Endometrial microvascular endothelial cells (primary cell): ENCODE measurements around the gene PAPOLA. TPM values are rescaled to one million over a fixed set of nuclear protein-coding genes. Genes with fewer than 3 reads are reported as not detected.
"Not testable (repeated sequence)": the region's sequence is repeated elsewhere in the genome, so short reads cannot be mapped to it uniquely, and the experiment has no call there.

Experiments
- in situ Hi-C: cut with HindIII; loops from 2 replicates; pipeline ENCODE4 v1.10.0; 2017; ENCODE audit warnings: low sequenced_read_pairs, low pct_unique_long_range_greater_than_20kb; ENCODE audit errors: inconsistent ontology term
- total RNA-seq: library from RNA; depleted of rRNA; stranded (reverse); fragments of >200 nt; gene quantifications from one replicate; pipeline ENCODE4 v1.2.3, GENCODE V29; 2015; ENCODE audit errors: inconsistent ontology term

PAPOLA gene
- 92.6 TPM for total RNA-seq

DNA sequence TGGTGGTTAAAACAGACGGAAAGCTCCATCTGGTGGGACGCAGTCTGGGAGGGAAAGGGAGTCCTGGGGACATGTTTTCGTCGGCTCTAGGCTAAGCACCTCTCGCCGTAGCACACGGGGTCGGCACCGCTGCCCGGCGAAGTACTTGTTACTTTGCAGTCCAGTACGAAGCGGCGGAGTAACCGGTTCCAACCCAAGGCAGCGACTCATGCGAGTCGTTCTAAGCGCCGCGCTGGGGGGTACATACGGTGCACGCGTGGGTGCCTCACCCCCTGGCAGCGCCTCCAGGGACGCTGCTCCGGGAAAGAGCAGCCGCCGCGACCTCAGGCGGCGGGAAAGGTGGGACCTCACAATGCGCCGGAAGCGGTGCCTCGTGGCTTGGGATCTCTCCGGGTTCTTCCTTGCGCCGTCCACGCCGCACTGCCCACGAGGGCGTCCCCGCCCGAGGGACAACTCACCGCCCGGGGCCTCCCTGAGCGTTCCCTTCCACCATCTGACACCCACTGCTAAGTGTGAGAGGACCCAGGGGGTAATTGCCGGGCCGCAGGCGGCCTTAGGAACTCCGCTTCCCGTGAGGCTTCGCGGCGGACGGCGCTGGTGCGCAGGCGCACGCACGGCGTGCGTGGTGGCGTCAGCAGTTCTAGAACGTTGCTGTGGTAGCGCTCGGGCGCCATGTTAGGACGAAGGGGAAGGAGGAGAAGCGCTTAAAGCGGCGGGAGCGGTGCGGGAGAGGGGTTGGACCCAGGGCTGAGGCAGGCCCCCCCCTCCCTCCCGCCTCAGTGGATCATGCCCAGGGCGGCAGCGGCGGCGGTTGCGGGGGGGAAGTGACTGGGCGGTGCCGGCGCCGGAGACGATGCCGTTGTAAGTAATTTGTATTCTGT lies at the start of gene PAPOLA:
Gene PAPOLA (plus strand): TSS at position 643 of the 881 bp plus-strand sequence. CDS start 211 bp downstream, at position 854.
- in situ Hi-C loops: no loop called here

DNA sequence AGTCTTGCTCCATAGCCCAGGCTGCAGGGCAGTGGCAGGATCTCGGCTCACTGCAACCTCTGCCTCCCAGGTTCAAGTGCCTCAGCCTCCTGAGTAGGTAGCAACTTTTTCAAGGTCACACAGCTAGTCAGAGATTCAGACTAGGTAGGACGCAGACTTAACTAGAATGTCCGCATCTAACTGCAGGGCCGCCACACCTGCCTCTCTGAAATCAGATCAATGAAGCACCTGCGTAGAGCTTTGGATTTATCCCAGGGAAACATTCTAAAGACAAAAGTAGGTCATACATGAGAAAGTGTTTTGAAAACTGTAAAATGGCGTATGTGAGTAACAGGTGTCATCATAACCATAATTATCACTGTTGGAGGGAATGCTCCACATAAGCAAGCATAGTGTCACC lies 49.5 kb upstream of the PAPOLA start:
- in situ Hi-C loops: no loop called here

DNA sequence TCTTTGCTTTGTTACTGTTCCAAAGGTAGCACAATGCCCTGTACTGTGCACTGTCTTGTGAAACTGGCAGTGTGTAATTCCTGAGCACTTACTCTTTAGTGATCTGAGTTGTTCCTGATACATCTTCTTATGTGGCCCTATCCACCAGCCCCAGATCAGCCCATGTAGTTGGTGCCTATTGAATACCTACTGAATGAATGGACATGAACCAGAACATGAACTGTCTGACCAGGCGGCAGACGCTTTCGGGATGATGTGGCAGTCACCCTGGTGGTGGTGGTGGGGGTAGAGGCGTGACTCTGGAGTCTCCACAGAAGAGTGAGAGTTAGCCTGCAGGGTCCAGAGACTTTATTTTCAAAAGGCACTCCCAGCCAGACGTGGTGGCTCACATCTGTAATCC lies 46.6 kb upstream of the PAPOLA start:
- in situ Hi-C loops: no loop called here

DNA sequence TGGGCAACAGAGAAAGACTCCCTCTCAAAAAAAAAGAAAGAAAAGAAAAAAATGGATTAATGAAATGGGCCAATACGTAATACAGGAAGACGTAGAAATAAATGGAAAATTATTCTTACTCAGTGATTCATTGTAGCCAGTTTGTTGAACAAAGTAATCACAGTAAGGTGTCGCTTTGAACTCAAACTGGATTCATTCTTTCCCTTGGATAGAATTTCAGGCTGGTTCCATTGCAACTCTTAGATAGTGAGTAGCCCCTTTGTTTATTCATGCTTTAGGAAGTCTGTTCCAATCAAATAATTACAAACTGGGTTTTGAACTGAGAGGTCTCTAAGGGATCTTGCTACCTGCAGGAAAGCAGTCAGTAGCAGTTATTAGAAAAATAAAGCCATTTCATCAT lies 42.3 kb upstream of the PAPOLA start:
- in situ Hi-C loops: no loop called here

DNA sequence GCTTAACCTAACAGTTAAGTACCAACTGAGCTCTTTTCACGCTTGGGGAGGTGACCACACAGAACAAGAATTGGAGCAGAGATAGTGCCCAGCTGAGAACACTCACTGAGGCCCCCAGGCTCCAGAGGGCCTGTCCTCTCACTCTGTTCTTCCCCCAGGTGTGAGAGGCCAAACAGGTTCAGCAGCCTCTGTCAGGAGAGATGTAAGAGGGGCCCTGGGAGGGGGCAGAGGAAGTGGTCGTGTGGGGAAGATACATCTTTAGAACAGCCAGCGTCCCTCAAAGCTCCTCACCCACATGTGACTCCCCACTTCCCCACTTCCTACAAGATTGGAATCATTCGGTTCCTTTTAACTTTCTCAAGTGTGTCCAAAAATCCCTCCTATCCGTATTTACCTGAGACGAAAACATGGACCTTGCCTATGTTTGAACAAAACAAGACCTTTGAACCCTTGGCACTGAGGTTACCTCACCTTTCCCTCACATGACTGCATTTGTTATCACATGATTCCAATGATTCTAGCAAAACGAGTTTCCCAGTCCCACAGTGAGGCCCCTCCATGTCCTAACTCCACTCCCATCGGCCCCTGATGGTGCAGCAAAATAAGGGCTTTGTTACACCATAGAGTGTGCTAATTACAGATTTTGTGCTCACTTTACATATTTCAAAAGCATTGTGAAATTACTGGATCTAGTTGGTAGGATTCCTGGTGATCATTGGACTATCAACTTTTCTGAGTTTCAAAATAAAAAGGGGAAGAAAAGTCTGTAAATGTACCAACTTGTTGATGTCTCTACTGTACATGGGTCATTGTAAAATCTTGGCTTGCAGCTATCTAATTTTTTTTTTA lies 40.0 kb upstream of the PAPOLA start:
- in situ Hi-C loops: no loop called here

DNA sequence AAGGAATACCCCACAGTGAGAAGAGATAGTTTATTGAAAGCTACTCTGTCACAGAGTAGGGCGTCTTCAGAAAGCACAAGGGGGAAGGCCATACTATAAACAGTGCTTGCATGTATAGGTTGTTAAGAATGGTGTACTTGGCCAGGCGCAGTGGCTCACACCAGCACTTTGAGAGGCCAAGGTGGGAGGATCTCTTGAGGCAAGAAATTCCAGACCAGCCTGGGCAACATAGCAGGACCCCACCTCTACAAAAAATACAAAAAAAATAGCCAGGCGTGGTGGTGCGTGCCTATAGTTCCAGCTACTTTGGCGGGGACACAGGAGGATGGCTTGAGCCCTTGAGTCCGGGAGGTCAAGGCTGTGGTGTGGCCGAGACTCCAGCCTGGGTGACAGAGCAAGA lies 38.0 kb upstream of the PAPOLA start:
- in situ Hi-C loops: no loop called here

DNA sequence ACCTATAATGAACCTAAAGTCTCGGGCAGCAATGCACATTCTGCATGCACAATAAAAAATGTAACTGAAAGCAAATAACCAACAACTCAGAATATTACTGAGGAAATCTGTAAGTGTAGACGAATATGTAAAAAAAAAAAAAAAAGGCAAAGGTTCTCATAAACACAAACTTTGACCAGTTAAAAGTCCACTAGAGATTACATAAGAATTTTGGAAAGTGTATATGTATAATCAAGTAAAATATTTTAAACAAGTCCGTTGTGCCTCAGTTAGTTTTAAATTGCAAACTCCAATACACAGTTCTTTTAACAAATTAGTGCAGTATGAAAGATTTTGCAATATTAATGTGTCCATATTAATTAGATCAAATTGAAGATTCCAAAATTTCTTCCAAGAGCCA lies 35.3 kb upstream of the PAPOLA start:
- in situ Hi-C loops: no loop called here

DNA sequence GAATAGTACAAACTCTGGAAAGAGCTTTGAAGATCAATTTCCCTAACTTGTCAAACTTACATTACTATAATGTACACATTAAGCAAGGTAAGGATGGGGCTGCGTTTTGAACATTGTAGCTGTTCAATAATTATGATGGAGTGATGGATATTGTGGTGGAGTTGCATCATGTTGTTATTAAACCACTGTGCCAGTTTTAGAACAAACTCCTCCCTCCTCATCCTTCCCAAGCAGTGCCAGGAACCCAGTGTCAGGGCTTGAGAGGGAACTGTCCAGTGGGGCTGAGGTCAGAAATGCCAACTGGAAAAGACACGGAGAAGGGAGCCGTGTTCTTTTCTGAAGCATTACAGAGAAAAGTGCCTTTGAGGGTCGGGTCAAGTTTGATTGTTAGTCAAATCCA lies 31.9 kb upstream of the PAPOLA start:
- in situ Hi-C loops: no loop called here

DNA sequence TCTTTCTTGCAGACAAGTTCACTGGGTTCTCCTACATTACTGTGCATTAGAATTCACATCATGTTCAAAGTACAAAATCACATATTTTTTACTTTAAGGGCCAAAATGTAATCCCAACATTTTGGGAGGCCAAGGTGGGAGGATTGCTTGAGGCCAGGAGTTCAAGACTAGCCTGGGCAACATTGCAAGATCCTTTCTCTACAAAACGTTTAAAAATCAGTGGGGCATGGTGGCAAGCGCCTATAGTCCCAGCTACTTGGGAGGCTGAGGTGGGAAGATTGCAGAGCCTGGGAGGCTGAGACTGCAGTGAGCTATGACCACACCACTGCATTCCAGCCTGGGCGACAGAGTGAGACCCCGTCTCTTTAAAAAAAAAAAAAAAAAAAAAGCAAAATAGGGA lies 31.2 kb upstream of the PAPOLA start:
- in situ Hi-C loops: not testable (repeated sequence)

DNA sequence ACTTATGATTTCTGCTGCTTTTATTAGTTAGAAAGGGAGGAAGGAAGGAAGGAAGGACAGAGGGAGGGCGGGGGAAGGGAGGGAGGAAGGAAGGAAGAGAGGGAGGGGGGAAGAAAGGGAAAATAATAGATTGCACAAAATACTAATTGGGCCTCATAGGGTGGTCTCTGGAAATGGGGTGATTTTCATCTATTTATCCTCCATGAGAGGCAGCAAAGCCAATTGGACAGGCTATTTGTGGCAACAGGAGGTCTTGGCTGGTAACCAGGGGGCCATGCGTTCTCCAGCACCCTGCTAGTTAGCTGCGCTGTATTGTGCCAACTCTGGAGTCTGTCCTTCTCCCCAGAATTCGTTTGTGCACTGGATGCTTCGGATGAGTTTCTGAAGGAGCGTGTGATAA lies 24.1 kb upstream of the PAPOLA start:
- in situ Hi-C loops: no loop called here

DNA sequence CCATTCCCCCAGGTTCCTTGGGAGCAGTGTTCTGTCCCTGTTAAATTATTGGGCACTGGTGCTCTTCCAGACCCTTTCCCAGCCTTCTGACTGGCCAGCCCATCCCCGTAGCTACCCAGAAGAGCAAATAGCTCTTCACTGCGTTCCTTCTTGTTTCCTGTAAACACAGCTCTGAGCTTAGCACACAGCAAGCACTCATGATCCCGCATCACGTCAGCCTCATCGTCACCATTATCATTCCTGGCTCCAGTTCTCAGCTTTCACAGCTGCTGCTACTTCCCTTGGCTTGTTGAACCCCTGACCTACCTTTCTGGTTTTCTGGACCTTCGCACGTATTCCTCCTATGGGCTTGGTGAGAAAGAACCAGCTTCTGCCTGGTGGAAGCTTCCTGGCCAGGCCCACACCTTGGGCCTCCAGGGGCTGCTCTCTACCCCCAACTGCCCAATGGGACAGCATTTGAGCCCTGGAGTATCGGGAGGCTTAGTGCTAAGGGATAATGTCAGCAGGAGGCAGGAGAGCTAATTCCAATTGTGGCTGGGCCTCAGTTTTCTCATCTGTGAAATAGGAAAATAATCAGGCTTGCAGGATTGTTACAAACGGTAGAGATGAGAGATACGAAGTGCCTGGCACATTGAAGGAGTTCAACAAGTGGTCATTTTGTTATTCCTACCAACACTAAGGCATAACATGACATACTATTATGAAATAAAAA lies 22.6 kb upstream of the PAPOLA start:
- in situ Hi-C loops: no loop called here

DNA sequence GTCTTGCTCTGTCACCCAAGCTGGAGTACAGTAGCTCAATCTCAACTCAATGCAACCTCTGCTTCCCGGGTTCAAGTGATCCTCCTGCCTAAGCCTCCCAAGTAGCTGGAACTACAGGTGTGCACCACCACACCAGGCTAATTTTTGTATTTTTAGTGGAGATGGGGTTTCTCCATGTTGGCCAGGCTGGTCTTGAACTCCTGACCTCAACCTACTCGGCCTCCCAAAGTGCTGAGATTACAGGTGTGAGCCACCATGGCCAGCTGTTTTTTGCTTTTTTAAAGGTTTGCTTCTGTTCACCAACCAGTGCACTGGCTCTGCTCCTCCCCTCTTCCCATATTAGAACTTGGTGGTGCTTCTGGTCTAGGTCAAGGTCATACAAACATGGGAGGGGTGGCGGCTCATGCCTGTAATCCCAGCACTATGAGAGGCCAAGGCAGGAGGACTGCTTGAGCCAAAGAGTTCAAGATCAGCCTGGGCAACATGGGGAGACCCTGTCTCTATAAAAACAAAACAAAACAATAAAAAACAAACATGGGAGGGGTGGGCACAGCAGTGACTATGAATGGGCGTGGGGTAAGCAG lies 20.4 kb upstream of the PAPOLA start:
- in situ Hi-C loops: no loop called here

DNA sequence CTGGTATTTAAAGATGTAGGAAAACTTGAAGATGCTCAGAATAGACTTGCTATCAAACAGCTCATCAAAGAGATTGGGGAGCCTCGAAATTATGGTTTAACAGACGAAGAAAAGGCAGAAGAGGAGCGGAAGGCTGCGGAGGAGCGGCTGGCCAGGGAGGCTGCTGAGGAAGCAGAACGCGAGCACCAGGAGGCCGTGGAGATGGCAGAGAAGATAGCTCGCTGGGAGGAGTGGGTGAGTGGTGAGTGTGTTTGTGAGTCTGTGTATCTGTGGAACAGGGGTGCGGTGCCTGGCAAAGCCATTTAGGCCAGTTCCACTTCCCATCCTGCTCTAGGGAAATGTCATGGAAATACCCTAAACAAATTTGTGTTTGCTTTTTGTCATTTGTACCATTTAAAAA lies 19.2 kb upstream of the PAPOLA start:
- in situ Hi-C loops: no loop called here

DNA sequence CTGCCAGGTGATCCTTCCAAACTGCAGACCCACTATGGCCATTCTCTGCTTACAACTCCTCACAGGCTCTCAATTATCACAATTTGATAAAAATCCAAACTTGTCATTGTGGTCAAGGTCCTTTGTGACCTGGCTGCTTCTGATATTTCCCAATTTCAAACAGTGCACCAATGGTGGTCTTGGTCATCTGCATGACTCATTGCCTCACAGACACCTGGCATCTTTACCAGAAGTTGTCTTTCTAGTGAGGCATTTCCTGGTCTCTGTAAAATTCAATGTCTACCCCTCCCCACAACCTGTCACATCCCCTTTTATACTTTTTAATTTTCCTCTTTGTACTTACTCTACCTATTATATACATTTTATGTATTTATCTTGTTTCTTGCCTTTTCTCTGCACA lies 17.8 kb upstream of the PAPOLA start:
- in situ Hi-C loops: no loop called here

DNA sequence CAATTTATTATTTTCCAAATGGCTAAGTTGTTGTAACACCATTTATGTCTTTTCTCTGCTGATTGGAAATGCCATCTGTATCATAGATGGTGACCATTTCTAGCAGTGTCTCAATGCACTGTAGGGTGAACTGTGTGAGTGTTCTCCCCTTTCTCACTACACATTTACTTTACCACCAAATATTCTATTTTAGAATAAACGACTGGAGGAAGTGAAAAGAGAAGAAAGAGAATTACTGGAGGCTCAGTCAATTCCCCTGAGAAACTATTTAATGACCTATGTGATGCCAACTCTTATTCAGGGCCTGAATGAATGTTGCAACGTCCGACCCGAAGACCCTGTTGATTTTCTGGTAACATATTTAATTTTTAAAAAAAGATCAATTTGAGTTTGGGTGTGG lies 15.5 kb upstream of the PAPOLA start:
- in situ Hi-C loops: no loop called here

DNA sequence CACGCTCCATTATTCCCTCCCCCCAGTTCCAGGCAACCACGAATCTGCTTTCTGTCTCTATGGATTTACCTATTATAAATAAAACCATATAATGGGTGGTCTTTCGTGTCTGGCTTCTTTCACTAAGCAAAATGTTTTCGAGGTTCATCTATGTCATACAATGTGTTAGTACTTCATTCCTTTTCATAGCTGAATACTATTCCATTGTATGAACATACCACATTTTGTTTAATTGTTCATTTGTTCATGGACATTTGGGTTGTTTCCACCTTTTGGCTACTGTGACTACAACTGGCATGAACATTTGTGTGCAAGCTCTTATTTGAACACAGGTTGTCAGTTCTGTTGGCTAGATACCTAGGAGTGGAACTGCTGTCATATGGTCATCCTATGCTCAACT lies 12.9 kb upstream of the PAPOLA start:
- in situ Hi-C loops: no loop called here

DNA sequence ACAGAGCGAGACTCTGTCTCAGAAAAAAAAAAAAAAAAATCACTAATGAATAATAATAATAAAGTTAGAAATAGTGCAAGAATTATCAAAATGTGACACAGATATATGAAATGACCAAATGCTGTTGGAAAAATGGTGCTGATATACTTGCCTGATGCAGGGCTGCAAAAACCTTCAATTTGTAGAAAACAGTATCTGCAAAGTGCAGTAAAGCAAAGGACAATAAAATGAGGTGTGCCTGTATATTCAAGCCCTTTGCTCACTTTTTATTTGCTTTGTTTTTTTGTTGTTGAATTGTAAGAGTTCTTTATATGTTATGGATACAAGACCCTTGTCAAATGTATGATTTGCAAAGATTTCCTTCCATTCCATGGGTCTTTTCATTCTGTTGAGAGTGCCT lies 9.0 kb upstream of the PAPOLA start:
- in situ Hi-C loops: no loop called here

DNA sequence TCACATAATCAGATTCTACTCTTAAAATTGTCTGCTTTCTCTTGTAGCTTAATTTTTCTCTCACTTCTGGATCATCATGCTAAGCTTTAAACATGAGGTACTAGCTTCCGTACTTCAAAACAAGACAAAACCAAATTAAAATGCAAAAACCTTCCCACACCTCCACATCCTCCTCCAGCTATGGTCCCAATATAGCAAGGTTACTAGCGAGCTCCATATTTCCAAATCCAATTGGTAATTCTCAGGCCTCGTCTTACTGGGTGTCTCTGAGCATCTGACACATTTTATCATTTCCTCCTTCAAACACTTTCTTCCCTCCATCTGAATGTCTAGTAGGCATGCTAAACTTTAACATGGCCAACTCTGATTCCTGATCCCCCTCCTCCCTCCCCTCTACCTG lies 7.9 kb upstream of the PAPOLA start:
- in situ Hi-C loops: no loop called here

DNA sequence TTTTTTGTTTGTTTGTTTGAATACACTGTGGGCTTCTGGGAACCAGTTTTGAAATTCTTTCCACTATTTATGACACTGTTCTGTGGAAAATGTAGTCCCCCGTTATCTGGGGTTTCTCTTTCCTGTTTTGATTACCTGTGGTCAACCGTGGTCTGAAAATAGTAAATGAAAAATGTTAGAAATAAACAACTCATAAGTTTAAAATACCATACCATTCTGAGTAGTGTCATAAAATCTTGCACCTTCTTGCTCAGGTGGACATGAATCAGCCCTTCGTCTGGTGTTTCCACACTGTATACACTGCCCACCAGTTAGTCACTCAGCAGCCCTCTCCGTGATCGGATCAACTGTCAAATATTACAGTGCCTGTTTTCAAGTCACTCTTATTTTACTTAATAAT lies 5.1 kb upstream of the PAPOLA start:
- in situ Hi-C loops: no loop called here
